ENCODE results near the gene NSUN4.

GRCh38 chr1:46343705-46344104 is 3.1 kb downstream of the NSUN4 start:
- TF ChIP-seq, protein P1, sequence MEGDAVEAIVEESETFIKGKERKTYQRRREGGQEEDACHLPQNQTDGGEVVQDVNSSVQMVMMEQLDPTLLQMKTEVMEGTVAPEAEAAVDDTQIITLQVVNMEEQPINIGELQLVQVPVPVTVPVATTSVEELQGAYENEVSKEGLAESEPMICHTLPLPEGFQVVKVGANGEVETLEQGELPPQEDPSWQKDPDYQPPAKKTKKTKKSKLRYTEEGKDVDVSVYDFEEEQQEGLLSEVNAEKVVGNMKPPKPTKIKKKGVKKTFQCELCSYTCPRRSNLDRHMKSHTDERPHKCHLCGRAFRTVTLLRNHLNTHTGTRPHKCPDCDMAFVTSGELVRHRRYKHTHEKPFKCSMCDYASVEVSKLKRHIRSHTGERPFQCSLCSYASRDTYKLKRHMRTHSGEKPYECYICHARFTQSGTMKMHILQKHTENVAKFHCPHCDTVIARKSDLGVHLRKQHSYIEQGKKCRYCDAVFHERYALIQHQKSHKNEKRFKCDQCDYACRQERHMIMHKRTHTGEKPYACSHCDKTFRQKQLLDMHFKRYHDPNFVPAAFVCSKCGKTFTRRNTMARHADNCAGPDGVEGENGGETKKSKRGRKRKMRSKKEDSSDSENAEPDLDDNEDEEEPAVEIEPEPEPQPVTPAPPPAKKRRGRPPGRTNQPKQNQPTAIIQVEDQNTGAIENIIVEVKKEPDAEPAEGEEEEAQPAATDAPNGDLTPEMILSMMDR (IDR thresholded peaks at IDR 0.05; ENCODE audit: borderline replicate concordance, extremely low read depth, low read length, poor library complexity, severe bottlenecking), result no peak
- no peak for TF ChIP-seq EZH2 (IDR thresholded peaks at IDR 0.05; ENCODE audit: borderline replicate concordance, low read depth, low read length, severe bottlenecking)

All from DND-41 (cell line).